HG03097 (cell line): ENCODE results near the gene COL4A2.

Source experiments
- ATAC-seq: cut with Tn5 transposase; IDR thresholded peaks from one replicate; pipeline ENCODE4 v1.9.1; 2021; ENCODE audit not compliant: unreplicated experiment, low FRiP score

Gene COL4A2

DNA sequence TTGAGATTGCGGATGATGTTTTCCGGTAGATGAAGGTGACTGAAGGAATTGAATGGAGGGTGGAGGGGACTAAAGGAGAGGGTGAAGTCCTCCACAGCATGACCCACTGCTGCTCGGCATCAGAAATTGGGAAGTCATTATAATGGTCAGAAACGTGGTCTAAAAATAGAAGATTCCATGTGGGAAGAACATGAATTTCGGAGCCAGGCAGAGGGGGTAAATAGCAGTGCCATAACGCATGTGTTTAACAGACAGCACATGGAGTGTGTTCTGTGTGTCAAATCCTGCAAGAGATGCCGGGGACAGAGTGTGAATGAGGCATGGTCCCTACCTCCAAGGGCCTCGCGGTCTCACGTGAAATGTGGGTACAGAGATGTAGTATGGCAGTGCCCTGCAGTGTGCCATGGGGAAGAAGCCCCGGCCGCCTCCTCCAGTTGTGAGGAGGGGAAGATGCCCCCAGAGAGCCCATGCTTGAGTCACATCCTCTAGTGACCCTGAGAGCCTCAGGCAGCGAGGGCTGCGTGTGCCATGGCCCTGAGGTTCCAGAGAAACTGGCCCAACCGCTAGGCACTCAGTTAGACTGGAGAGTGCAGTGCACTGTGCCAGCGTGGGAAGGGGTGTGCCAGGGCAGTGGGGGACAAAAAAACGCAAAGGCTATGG lies 106.1 kb downstream of the COL4A2 start:
- no peak for ATAC-seq

DNA sequence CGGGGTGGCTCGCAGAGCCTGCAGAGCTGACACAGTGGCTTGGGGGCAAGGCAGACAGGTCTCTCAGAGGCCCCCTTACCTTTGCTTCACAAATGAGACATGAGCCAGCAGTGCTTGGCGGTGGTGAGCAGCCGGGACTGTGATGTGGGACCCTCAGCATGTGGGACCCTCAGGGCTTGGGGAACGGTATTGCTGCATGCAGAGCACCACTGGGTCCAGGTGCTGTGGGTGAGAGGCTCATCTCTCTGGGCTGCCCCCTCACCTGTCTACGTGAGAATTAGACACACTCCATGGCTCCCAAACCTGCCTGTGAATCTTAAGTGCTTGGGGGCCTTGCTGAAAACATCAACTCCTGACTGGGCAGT lies 106.6 kb downstream of the COL4A2 start:
- no peak for ATAC-seq

GRCh38 chr13:110414283-110414682 lies 107.2 kb downstream of the COL4A2 start:
- ATAC-seq, result no peak

DNA sequence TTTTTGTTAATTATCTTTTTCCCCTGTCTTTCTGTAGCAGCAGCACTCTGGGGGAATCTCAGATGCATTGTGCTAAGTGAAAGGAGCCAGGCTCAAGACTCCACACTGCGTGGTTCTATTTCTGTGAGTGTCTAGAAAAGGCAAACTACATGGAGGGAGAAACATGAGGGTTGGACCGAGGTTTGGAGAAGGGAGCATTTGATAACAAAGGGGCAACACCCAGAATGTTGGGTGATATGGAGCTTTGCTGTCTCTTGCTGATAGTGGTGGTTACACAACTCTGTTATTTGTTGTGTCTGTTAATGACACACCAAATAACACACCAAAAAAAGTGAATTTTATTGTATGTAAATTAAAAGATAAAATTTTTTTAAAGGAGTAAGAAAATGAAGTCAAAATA lies 107.8 kb downstream of the COL4A2 start:
- no peak for ATAC-seq

GRCh38 chr13:110415669-110416068 lies 108.6 kb downstream of the COL4A2 start:
- ATAC-seq, result no peak

- ATAC-seq, result no peak
Observed at GRCh38 chr13:110416131-110417025, 109.3 kb downstream of the COL4A2 start.

DNA sequence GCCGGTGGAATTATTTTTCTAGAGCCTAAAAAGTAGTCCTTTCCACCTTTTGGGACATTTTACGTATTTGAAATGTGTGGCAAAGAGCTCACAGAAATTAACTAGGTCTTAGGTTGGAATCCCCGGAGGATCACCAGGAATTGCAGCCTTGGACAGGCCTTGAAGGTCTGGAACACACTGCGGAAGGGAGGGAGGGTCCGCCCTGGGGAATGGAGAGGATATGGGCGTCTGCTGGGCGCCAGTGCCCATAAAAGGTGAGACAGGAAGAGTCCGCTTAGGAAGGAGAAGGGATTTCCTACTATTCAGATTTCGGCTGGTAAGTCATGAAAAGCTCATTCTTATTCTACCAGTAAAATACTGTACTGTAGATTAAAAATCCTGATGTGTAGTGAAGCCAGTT lies 111.9 kb downstream of the COL4A2 start:
- no peak for ATAC-seq

- no peak for ATAC-seq
Observed at GRCh38 chr13:110419381-110419791, 112.3 kb downstream of the COL4A2 start.

GRCh38 chr13:110419946-110420345 lies 112.9 kb downstream of the COL4A2 start:
- no peak for ATAC-seq

GRCh38 chr13:110420626-110421025 lies 113.5 kb downstream of the COL4A2 start:
- ATAC-seq, result no peak

GRCh38 chr13:110421061-110421460 lies 114.0 kb downstream of the COL4A2 start:
- ATAC-seq, result no peak

DNA sequence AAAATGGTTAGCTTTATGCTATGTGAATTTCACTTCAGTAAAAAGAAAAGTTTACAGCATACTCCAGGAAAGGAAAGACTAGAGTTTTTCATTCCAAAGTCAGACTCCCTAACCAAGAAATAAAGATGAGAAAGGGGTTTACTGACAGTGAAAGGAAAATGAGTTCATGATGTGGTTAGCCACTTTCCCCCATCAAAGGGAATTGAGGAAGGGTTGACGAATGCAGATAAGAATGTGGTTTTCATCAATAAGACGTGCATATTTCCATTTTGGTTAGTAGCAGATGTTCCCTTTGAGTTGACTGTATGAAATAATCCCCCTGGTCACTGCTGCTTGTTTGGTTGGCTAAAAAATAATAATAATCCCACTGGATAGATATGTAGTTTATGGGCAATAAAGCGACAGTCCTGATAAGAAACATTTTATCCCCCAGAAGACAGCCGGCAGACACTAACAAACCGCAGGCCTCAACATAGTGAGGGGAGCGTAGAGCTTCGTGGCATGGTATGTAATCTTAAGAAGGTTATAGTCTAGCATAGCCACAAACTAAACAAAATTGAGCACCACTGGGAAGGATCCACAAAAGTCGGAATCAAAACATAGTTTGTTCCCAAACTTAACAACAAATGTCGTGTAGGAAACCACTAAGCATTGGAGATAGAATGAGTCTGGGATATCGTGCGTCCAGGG lies 114.8 kb downstream of the COL4A2 start:
- no peak for ATAC-seq

DNA sequence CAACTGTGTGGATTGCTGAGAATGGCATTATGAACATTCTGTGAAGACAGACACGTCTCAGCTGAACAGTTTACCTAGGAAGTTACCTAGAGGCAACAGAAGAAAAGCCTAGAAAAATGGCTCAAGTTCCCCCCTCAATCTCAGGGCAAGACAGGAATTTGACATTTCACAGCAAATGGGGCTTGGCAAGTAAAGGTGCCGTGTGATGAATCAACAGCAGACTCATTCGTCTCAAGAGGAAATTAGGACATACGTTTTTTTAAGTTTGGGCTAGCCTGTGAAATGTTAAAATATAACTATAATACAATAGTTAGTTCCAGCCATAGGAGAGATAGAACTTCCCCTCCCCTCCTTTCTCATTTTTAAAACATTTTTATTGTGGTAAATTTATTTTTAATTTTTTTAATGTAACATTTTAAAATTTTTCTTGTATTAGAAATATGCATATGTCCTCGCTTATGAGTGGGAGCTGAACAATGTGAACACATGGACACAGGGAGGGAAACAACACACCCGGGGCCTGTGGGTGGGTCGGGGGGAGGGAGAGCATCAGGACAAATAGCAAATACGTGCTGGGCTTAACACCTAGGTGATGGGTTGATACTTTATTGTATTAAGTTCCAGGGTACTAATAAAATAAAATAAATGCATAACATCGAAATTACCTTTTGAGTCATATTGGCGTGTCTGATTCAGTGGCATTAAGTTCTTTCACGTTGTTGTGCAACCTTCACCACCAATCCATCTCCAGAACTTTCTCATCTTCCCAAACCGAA lies 116.0 kb downstream of the COL4A2 start:
- no peak for ATAC-seq

DNA sequence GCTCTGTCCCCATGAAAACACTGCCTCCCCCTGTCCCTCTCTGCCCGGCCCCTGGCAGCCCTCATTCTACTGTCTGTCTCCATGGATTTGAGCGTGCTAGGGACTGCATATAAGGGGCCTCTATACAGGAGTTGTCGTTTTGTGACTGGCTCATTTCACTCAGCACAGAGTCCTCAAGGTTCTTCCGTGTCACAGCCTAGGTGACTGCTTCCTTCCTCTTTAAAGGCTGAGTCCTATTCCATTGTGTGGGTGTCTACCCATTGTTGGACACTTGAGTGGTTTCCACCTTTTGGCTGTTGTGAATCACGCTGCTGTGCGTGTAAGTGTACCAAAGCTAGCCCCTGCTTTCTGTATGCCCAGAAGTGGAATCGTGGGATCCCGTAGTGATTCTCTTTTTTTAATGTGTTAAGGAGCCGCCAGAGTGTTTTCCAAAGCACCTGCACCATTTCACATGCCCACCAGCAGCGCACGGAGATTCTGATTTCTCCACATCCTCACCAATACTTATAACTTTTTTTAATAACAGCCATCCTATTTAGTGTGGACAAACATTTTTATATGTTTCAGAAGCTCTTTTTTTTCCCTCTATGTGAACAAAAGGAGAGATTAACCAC lies 116.7 kb downstream of the COL4A2 start:
- no peak for ATAC-seq

- no peak for ATAC-seq
Observed at GRCh38 chr13:110424569-110425443, 117.7 kb downstream of the COL4A2 start.

DNA sequence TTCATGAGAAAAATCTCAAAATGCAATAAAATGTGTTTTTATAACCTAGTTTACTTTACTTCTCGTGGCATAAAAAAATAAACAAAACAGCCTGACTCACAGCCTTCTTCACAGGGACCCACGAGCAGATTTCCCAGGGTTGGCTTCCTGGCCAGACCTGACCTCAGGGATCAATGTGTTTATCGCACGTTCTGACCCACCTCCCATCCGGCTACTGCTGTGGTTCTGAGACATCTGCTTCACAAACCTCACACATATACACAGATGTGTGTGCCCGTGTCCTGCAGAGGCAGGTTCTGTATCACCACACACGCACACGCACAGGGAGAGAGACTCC lies 118.3 kb downstream of the COL4A2 start:
- ATAC-seq, result no peak

GRCh38 chr13:110426735-110427134 lies 119.7 kb downstream of the COL4A2 start:
- no peak for ATAC-seq

GRCh38 chr13:110428313-110428712 lies 121.2 kb downstream of the COL4A2 start:
- ATAC-seq, result no peak
